ENCODE measurements around the gene KDM4B.

KDM4B gene

GRCh38 chr19:5117421-5117820 lies 148.5 kb downstream of the KDM4B start:
- no peak overlapping the region for H3K4me2 ChIP-seq (ENCODE audit: low read length)
- no peak overlapping the region for H3K27ac ChIP-seq (ENCODE audit: low read depth, low read length)
- no peaks in the 10 kb centered on the region for H4K20me1 ChIP-seq (ENCODE audit: control insufficient read depth, insufficient read depth, low read depth, low read length)
- H3K9me2 ChIP-seq (replicated peaks; ENCODE audit: control insufficient read depth, low read length) = no peaks in the 10 kb centered on the region
- H3K27me3 ChIP-seq (ENCODE audit: control insufficient read depth, low read length) = no peaks in the 10 kb centered on the region
- H3F3A ChIP-seq (ENCODE audit: control insufficient read depth, insufficient read depth) = no peaks in the 10 kb centered on the region
- peaks cover 15% of the 10 kb centered on the region for H3K4me1 ChIP-seq (ENCODE audit: control insufficient read depth, low read length)
- H3K9me3 ChIP-seq (ENCODE audit: control insufficient read depth, insufficient read depth, low read length) = no peaks in the 10 kb centered on the region
- no peaks in the 10 kb centered on the region; the same call in 1 of the 2 replicates for H3K36me3 ChIP-seq (ENCODE audit: control insufficient read depth, low read length)
- H3K4me3 ChIP-seq (ENCODE audit: low read length) = no peak overlapping the region
- no peaks in the 10 kb centered on the region for H3K79me2 ChIP-seq (ENCODE audit: control insufficient read depth, low read length)
- TF ChIP-seq CTCF (IDR thresholded peaks at IDR 0.05; ENCODE audit: low read depth, low read length, poor library complexity, severe bottlenecking) (no peak), EZH2phosphoT487 (IDR thresholded peaks at IDR 0.05; ENCODE audit: borderline replicate concordance, low read length) (no peak)

GRCh38 chr19:5118026-5118425 lies 149.1 kb downstream of the KDM4B start:
- no peaks in the 10 kb centered on the region for H3K79me2 ChIP-seq (ENCODE audit: control insufficient read depth, low read length)
- no peak overlapping the region for H3K27ac ChIP-seq (ENCODE audit: low read depth, low read length)
- no peak for TF ChIP-seq EZH2phosphoT487 (IDR thresholded peaks at IDR 0.05; ENCODE audit: borderline replicate concordance, low read length)
- TF ChIP-seq CTCF (IDR thresholded peaks at IDR 0.05; ENCODE audit: low read depth, low read length, poor library complexity, severe bottlenecking) = no peak
- H4K20me1 ChIP-seq (ENCODE audit: control insufficient read depth, insufficient read depth, low read depth, low read length) = no peaks in the 10 kb centered on the region
- H3K4me2 ChIP-seq (ENCODE audit: low read length) = no peak overlapping the region
- no peaks in the 10 kb centered on the region for H3F3A ChIP-seq (ENCODE audit: control insufficient read depth, insufficient read depth)
- H3K36me3 ChIP-seq (ENCODE audit: control insufficient read depth, low read length) = peaks cover 4% of the 10 kb centered on the region; the same call in 1 of the 2 replicates
- H3K4me1 ChIP-seq (ENCODE audit: control insufficient read depth, low read length) = peaks cover 15% of the 10 kb centered on the region
- H3K27me3 ChIP-seq (ENCODE audit: control insufficient read depth, low read length) = no peaks in the 10 kb centered on the region
- H3K9me2 ChIP-seq (replicated peaks; ENCODE audit: control insufficient read depth, low read length) = no peaks in the 10 kb centered on the region
- H3K9me3 ChIP-seq (ENCODE audit: control insufficient read depth, insufficient read depth, low read length) = no peaks in the 10 kb centered on the region
- no peak overlapping the region for H3K4me3 ChIP-seq (ENCODE audit: low read length)

- Histone ChIP-seq H3K9me2 (replicated peaks; ENCODE audit: control insufficient read depth, low read length) (no peaks in the 10 kb centered on the region), H3K27ac (ENCODE audit: low read depth, low read length) (no peak overlapping the region), H3K9me3 (ENCODE audit: control insufficient read depth, insufficient read depth, low read length) (no peaks in the 10 kb centered on the region), H3F3A (ENCODE audit: control insufficient read depth, insufficient read depth) (no peaks in the 10 kb centered on the region), H3K4me2 (ENCODE audit: low read length) (no peak overlapping the region), H3K36me3 (ENCODE audit: control insufficient read depth, low read length) (peaks cover 5% of the 10 kb centered on the region; the same call in 1 of the 2 replicates), H3K4me1 (ENCODE audit: control insufficient read depth, low read length) (peaks cover 15% of the 10 kb centered on the region), H3K4me3 (ENCODE audit: low read length) (no peak overlapping the region), H3K79me2 (ENCODE audit: control insufficient read depth, low read length) (no peaks in the 10 kb centered on the region), H4K20me1 (ENCODE audit: control insufficient read depth, insufficient read depth, low read depth, low read length) (no peaks in the 10 kb centered on the region), H3K27me3 (ENCODE audit: control insufficient read depth, low read length) (no peaks in the 10 kb centered on the region)
- TF ChIP-seq CTCF (IDR thresholded peaks at IDR 0.05; ENCODE audit: low read depth, low read length, poor library complexity, severe bottlenecking) (no peak), EZH2phosphoT487 (IDR thresholded peaks at IDR 0.05; ENCODE audit: borderline replicate concordance, low read length) (no peak)
Observed at GRCh38 chr19:5119297-5119998, 150.5 kb downstream of the KDM4B start.
